Kidney (tissue), 14 donors: ENCODE measurements around the gene PGM2L1. TPM values are rescaled to one million over a fixed set of nuclear protein-coding genes. Genes with fewer than 3 reads are reported as not detected.

Source experiments
- DNase-seq, 5 donors: peaks; one replicate each; pipeline ENCODE4 v3.0.0-alpha.2; 2013 to 2020
- FAIRE-seq: peaks from 2 replicates; lab custom pipeline; 2012; peaks lifted over from hg19 to GRCh38; lab: Jason Lieb, UNC
- H3K27ac ChIP-seq, 2 donors: one replicate each; pipeline ENCODE4 v1.7.0; 2013; ENCODE audit warnings: low read depth in 2 of 2, low read length in 2 of 2, inconsistent platforms in 1 of 2
- H3K27me3 ChIP-seq: one replicate; pipeline ENCODE4 v1.7.1; 2013; ENCODE audit warnings: low read length, inconsistent platforms; ENCODE audit not compliant: control insufficient read depth, insufficient read depth
- H3K36me3 ChIP-seq, 3 donors: one replicate each; pipeline versions ENCODE4 v1.7.0 to v1.7.1; 2013; ENCODE audit warnings: low read length in 3 of 3, control low read depth in 1 of 3, inconsistent platforms in 1 of 3; ENCODE audit not compliant: insufficient read depth in 3 of 3, control insufficient read depth in 2 of 3
- H3K4me1 ChIP-seq, 3 donors: one replicate each; pipeline versions ENCODE4 v1.7.0 to v1.7.1; 2013; ENCODE audit warnings: low read length in 3 of 3, inconsistent platforms in 1 of 3, low read depth in 1 of 3; ENCODE audit not compliant: control insufficient read depth in 2 of 3, insufficient read depth in 2 of 3
- H3K4me3 ChIP-seq, 3 donors: one replicate each; pipeline versions ENCODE4 v1.7.0 to v1.8.1; 2013; ENCODE audit warnings: low read length in 3 of 3, control low read depth in 1 of 3, inconsistent platforms in 1 of 3
- H3K9ac ChIP-seq, 3 donors: one replicate each; pipeline versions ENCODE4 v1.7.0 to v1.7.1; 2013; ENCODE audit warnings: low read length in 3 of 3, control low read depth in 1 of 3, inconsistent platforms in 1 of 3
- H3K9me3 ChIP-seq, 3 donors: one replicate each; pipeline versions ENCODE4 v1.7.0 to v1.7.1; 2013; ENCODE audit warnings: low read length in 3 of 3, control low read depth in 1 of 3, inconsistent platforms in 1 of 3; ENCODE audit not compliant: control insufficient read depth in 2 of 3, insufficient read depth in 1 of 3
- intact Hi-C: fragments of 100-400 bp; cut with DNase I; formaldehyde crosslinking; loops from one replicate; pipeline ENCODE4 v1.11.1; 2022
- polyA plus RNA-seq: library from polyadenylated mRNA; stranded (reverse); fragments of 350-450 nt; fragmentation: Illumina TruSeq; extraction: RNeasy Lipid Tissue Mini Kit (QIAGEN cat#74804); gene quantifications from one replicate; pipeline ENCODE4 v1.2.3, GENCODE V29; 2014; ENCODE audit warnings: low read depth, low replicate concordance; ENCODE audit not compliant: insufficient read depth
- total RNA-seq: library from RNA; stranded (reverse); fragmentation: NEBNext Ultra II Directional; extraction: Animal tissue kit (Norgen Biotek cat#: 25700); gene quantifications from one replicate; pipeline ENCODE4 v1.2.1, GENCODE V29; 2021
- TF ChIP-seq, protein P1 (sequence below): IDR thresholded peaks from 3 replicates; pipeline ENCODE4 v1.5.1; 2012; ENCODE audit warnings: mild to moderate bottlenecking, moderate library complexity, borderline replicate concordance; ENCODE audit not compliant: insufficient read depth; ENCODE audit errors: extremely low read depth
- donor health status: control.
- donor health status: control.
- donor health status: control.
- donor health status: control.
- donor health status: control.
- donor health status: DM: yes; HTN: yes; CAD: no.
- donor health status: Normal renal cell carcinoma (clear cell type).

The PGM2L1 gene
- total and polyA plus RNA-seq, 2 donors from 2014 or later = 1.0 to 11.5 TPM

DNA sequence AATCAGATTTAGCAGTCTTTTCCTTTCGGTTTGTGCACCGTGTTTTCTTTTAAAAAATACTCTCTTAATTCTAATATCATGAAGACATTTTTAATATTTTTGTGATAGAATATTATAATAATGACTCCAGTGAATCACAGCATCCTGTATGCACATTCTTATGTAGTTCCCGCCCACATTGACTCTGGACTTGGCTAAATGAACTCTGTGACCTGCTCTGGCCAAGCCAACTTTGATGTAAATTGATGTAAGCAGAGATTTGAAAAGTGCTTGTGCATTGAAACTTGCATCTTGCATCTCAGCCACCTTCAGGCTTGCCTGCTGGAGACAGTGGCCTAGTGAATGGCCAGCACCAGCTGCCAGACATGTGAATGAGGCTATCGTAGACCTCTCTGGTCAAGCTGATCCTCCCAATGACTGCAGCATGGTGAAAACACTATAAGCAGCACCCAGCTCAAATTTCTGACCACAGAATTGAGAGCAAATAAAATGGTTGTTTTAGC lies 29.2 kb upstream of the PGM2L1 start:
- Histone ChIP-seq H3K4me3 (no peak overlapping the region), H3K9me3 (no peaks in the 10 kb centered on the region), H3K27ac (no peak overlapping the region), H3K36me3 (no peaks in the 10 kb centered on the region), H3K27me3 (no peaks in the 10 kb centered on the region), H3K9ac (no peak overlapping the region), H3K4me1 (no peaks in the 10 kb centered on the region)
- FAIRE-seq (no peak), DNase-seq (no peak)
- TF ChIP-seq, protein P1, sequence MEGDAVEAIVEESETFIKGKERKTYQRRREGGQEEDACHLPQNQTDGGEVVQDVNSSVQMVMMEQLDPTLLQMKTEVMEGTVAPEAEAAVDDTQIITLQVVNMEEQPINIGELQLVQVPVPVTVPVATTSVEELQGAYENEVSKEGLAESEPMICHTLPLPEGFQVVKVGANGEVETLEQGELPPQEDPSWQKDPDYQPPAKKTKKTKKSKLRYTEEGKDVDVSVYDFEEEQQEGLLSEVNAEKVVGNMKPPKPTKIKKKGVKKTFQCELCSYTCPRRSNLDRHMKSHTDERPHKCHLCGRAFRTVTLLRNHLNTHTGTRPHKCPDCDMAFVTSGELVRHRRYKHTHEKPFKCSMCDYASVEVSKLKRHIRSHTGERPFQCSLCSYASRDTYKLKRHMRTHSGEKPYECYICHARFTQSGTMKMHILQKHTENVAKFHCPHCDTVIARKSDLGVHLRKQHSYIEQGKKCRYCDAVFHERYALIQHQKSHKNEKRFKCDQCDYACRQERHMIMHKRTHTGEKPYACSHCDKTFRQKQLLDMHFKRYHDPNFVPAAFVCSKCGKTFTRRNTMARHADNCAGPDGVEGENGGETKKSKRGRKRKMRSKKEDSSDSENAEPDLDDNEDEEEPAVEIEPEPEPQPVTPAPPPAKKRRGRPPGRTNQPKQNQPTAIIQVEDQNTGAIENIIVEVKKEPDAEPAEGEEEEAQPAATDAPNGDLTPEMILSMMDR = no peak
- intact Hi-C loops = no loop called here

DNA sequence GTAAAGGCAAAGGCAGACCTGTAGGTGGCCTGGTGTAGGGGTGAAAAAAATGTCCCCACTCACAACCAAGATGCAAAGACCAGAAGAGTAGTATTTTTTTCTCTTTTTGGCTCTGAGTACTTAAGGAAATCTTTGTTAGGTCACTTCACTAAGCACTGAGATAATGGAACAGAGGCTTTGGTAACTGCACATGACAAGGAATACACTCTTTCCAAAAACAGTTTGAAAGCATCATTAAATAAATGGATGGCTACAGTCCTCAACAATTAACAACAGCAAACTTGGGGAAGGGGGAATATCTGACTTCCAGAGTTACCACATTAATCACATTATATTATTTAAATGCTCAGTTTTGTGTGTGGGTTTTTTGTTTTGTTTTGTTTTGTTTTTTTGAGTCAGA lies 26.9 kb upstream of the PGM2L1 start:
- Histone ChIP-seq H3K9me3 (no peaks in the 10 kb centered on the region), H3K4me1 (no peaks in the 10 kb centered on the region), H3K27me3 (no peaks in the 10 kb centered on the region), H3K4me3 (no peak overlapping the region), H3K27ac (no peak overlapping the region), H3K9ac (no peak overlapping the region), H3K36me3 (no peaks in the 10 kb centered on the region)
- TF ChIP-seq, protein P1 = no peak
- intact Hi-C loops = no loop called here
- DNase-seq = no peak
- FAIRE-seq = no peak

DNA sequence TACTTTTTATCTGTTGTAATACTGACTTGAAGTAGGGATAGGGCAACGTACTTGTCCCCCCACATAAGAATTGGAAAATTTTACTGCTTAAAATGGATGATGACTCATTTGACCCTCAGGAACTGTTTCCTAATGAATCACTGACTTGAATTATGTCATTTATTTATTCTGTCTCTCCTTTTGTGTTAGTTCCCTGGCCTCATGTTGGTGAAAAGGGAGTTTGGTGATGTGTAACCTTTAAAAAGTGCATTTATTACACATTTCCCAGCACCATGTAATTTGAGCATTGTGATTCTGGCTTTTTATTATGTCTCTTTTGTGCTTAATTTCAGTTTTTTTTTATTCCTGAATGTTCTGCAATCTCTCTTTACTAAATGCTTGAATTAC lies 20.3 kb upstream of the PGM2L1 start:
- DNase-seq (no peak), FAIRE-seq (no peak)
- H3K27ac ChIP-seq = no peak overlapping the region
- H3K9me3 ChIP-seq = no peaks in the 10 kb centered on the region
- no peaks in the 10 kb centered on the region for H3K27me3 ChIP-seq
- H3K36me3 ChIP-seq = no peaks in the 10 kb centered on the region
- H3K4me3 ChIP-seq = no peak overlapping the region
- TF ChIP-seq, protein P1 = no peak
- H3K9ac ChIP-seq = no peak overlapping the region
- peaks cover 0 to 10% (median 0%) of the 10 kb centered on the region in 3 donors for H3K4me1 ChIP-seq
- intact Hi-C loops = no loop called here
